Measurements from ENCODE around the gene TECTB. TPM values are rescaled to one million over a fixed set of nuclear protein-coding genes. Genes with fewer than 3 reads are reported as not detected.

TECTB gene
- total and polyA plus RNA-seq, 11 donors: not detected

DNA sequence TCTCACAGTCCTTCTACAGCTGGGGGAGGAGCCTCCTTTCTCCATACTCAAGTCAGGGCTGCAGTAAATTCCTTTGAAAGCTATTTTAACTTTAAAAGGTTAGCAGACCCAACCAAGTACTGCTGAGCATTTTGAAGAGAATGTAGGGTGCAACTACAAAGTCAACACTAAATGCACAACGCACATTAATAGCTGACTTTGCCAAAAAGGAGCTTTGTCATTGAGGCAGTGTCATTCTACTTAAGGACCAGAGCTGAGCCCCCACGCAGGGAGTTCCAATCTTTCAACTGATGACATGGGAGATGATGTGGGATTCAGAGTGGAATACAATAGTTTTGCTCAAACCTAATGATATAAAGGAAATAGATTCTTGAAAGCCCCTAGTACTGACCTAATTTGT is 20.3 kb downstream of the TECTB start:
- intact Hi-C loops (cut with DNase I): loop anchor here in 2 of 10 donors (10.0 kb wide), 2 partner anchors 109 to 129 kb away; no protein-coding TSS in a partner anchor
- Histone ChIP-seq H3K27me3 (peaks cover 0 to 3% (median 0%) of the 10 kb centered on the region in 9 donors), H3K36me3 (no peaks in the 10 kb centered on the region), H3K27ac (no peak overlapping the region), H3K4me1 (no peaks in the 10 kb centered on the region), H3K9me3 (no peaks in the 10 kb centered on the region), H3K4me3 (no peak overlapping the region)
- no peak for ATAC-seq
- WGBS, 4 donors: 85 to 91% (median 88%) methylated on average over 2 of the region's 2 CpGs
- DNase-seq: no peak
- TF ChIP-seq POLR2A (IDR thresholded peaks at IDR 0.05): no peak
- TF ChIP-seq, protein P1, sequence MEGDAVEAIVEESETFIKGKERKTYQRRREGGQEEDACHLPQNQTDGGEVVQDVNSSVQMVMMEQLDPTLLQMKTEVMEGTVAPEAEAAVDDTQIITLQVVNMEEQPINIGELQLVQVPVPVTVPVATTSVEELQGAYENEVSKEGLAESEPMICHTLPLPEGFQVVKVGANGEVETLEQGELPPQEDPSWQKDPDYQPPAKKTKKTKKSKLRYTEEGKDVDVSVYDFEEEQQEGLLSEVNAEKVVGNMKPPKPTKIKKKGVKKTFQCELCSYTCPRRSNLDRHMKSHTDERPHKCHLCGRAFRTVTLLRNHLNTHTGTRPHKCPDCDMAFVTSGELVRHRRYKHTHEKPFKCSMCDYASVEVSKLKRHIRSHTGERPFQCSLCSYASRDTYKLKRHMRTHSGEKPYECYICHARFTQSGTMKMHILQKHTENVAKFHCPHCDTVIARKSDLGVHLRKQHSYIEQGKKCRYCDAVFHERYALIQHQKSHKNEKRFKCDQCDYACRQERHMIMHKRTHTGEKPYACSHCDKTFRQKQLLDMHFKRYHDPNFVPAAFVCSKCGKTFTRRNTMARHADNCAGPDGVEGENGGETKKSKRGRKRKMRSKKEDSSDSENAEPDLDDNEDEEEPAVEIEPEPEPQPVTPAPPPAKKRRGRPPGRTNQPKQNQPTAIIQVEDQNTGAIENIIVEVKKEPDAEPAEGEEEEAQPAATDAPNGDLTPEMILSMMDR (IDR thresholded peaks at IDR 0.05): no peak

- ATAC-seq (no peak), DNase-seq (no peak)
- TF ChIP-seq, protein P1 (IDR thresholded peaks at IDR 0.05): no peak
- no peak for TF ChIP-seq POLR2A (IDR thresholded peaks at IDR 0.05)
- H3K4me3 ChIP-seq: no peak overlapping the region
- 79 to 86% (median 85%) methylated on average over 3 of the region's 3 CpGs for WGBS, 4 donors
- H3K27me3 ChIP-seq: peaks cover 0 to 3% (median 0%) of the 10 kb centered on the region in 9 donors
- H3K9me3 ChIP-seq: no peaks in the 10 kb centered on the region
- no peaks in the 10 kb centered on the region for H3K4me1 ChIP-seq
- H3K27ac ChIP-seq: no peak overlapping the region
- intact Hi-C loops (cut with DNase I): loop anchor here in 2 of 10 donors (10.0 kb wide), 2 partner anchors 110 to 130 kb away; no protein-coding TSS in a partner anchor
- no peaks in the 10 kb centered on the region for H3K36me3 ChIP-seq
These were observed 21.2 kb downstream of the TECTB start for GRCh38 chr10:112304267-112304859.

GRCh38 chr10:112307358-112308124 is 24.3 kb downstream of the TECTB start:
- no peaks in the 10 kb centered on the region for H3K4me1 ChIP-seq
- DNase-seq (peak in 2 of 5 donors; percentile 33 to 35), ATAC-seq (peak in 3 of 4 donors; percentile 59 to 70 (median 65))
- no peak overlapping the region for H3K4me3 ChIP-seq
- H3K9me3 ChIP-seq: no peaks in the 10 kb centered on the region
- intact Hi-C loops (cut with DNase I): loop anchor here in 7 of 10 donors (5.0 to 10.0 kb wide), 3 partner anchors 113 to 133 kb away; partner anchors contain the start of gene GPAM (in 5 of the 7)
- H3K27ac ChIP-seq: no peak overlapping the region
- TF ChIP-seq, protein P1 (IDR thresholded peaks at IDR 0.05): peak; percentile 44 to 78 (median 64)
- no peak for TF ChIP-seq POLR2A (IDR thresholded peaks at IDR 0.05)
- WGBS, 4 donors: 37 to 52% (median 47%) methylated on average over 7 of the region's 7 CpGs
- no peaks in the 10 kb centered on the region for H3K36me3 ChIP-seq
- H3K27me3 ChIP-seq: peaks cover 0 to 3% (median 0%) of the 10 kb centered on the region in 9 donors

- Histone ChIP-seq H3K27me3 (peaks cover 0 to 3% (median 0%) of the 10 kb centered on the region in 9 donors), H3K27ac (no peak overlapping the region), H3K9me3 (no peaks in the 10 kb centered on the region), H3K4me3 (no peak overlapping the region), H3K36me3 (no peaks in the 10 kb centered on the region), H3K4me1 (no peaks in the 10 kb centered on the region)
- WGBS, 4 donors: 0 to 24% (median 10%) methylated on average over 3 of the region's 3 CpGs
- DNase-seq (no peak), ATAC-seq (no peak)
- TF ChIP-seq, protein P1 (IDR thresholded peaks at IDR 0.05): peak in 2 of 12 donors; percentile 4 to 23
- TF ChIP-seq POLR2A (IDR thresholded peaks at IDR 0.05): no peak
- intact Hi-C loops (cut with DNase I): loop anchor here in 7 of 10 donors (5.0 to 10.0 kb wide), 3 partner anchors 113 to 133 kb away; partner anchors contain the start of gene GPAM (in 5 of the 7)
These were observed 24.9 kb downstream of the TECTB start for GRCh38 chr10:112308125-112308502.

All from heart left ventricle (tissue), 16 donors.